DMS79 (cell line): ENCODE data around the gene BOD1L2.

Source experiments
- DNase-seq: peaks from one replicate; lab custom pipeline; 2025; lab: John Stamatoyannopoulos, UW

BOD1L2 gene

DNA sequence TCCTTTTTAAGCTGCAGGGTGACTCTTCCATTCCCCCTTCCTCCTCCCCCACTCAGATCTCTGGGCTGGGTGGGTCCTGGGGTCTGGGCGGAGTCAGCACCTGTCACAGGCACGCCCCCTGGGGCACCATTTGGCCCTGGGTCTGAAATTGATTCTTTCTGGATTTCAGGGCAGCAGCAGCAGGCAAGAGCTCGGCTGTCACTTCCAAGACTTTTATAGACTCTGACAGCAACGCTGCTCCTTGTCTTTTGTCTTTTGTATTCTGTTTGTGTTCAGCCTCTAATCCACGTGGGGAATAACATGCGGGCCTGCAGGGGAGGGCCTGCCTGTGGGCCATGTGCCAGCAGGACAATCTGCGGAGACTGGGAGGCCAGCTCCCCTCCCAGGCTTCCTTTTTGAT, 3.9 kb downstream of the BOD1L2 start:
- DNase-seq: no peak

DNA sequence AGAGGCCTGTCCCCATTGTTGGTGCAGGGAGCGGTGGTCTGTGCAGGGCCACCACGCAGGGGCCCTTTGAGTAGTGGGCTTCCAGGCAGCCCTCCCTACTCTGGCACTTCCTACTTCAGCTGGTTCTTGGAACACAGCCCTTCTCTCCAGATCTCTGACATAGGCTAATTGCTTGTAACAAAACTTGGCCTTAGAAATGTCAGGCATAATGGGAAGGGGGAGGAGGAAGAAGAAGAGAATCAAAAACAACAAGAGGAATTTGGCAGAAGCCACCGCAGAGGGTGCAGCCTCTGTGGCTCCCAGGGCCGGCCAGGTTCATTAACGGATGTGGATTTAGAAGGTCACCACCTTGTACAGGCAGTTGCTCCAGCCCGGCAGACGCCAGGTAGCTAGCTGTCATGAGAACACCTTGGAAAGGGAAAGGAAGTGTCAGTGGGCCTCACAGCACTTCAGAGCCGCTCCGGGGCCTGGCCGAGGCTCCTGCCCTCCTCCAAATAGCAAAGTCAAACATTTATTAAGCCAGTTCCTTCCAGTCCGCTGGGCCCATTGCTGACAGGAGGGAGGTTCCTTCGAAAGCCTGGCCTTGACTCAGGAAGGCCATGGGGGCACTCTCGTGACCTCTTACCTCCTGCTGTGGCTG, 7.4 kb downstream of the BOD1L2 start:
- DNase-seq: no peak

DNA sequence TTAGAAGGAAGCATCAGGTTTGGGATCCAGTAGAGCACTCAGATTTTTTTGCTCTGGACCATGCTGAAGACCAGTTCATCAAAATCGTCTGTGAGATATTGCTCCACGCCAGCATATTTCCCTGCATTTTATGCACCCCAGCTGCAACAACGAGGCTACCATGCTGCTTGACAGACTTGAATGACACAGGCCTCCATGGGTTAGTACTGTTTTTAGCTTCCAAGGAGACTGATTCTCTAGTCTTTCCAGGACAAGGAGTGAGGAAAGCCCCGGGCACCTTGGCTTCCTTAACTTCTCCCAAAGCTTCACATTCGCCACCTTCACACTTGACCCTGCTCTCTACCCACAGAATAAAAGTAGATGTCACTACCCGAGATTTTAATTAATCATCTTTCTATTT, 17.5 kb downstream of the BOD1L2 start:
- no peak for DNase-seq

DNA sequence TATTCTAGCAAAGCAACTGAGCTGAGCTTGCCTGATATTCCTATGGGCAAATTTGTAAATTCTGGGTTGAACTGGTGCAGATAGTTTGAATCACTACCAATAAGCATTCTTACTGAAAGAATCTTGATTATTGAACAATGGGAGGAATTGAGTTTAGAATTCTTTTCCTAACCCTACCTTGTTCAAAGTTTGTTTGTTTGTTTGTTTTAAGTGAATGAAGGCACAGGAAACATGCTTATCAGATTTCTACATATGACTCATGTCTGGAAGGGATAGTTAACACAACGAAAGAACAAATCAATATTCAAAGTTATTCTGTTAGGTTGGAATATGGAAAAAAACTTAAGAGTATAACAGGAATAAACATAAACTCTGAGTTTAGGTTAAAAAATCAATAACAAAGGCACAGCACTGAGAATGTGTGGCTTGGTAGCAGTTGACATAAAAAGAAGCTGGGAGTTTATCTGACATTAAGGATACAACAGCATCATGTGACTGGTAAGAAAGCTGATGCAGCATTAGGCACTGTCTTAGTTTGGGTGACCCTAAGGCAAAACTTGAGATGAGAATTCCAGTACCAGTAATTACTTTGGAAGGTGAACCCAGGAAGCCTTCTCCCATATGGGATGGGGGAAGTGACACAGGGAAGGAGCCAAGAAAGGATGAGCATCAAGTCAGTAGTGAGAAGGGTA, 20.9 kb downstream of the BOD1L2 start:
- DNase-seq: no peak

DNA sequence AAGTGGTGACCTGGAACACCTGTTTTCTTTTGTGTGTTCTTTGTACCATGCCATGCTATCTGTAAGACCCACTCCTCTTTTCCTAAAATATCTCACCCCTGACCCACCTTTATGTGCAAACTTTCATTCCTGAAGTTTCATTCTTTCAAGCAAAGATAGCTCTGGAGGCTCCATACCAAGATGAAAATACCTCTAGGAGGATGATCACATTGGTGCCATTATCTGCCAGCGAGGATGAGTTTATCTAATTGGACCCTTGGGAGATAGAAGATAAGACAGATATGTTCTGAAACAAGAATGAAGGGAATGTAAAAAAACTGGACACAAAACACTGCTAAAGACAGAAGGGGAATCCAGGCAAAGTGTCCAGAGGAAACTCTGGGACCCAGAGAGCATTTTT, 24.1 kb downstream of the BOD1L2 start:
- DNase-seq: no peak

DNA sequence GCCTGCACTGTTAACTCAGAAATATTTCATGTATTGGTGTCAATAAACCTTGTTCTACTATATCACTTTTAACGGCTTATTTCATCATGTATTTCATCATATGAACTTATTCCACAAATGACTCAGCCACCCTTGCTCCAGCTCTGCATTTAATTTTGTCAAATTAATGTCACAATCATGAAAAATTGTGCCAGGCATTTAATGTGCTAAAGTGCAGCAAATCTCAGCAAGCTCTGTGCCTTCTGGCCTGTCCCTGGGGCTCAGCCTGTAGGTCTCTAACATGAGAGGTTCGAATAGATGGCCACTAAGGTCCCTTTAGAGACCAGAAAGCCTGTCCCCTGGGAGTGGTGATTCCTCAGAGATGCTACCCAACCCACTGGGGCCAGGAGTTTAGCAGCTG, 28.6 kb downstream of the BOD1L2 start:
- DNase-seq: no peak

DNA sequence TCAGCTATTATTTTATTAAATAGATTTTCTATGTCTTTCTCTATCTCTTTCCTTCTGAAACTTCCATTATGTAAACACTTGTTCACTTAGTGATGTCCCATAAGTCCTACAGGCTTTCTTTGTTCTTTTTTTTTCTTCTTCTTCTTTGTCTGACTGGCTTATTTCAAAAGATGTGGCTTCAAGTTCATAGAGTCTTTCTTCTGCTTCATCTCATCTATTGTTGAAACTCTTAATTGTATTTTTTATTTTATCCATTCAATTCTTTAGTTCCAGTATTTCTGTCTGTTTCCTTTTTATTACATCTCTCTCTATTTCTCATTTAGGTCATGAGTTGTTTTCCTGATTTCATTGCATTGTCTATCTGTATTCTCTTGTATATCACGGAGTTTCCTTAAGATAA, 38.5 kb downstream of the BOD1L2 start:
- DNase-seq: no peak

DNA sequence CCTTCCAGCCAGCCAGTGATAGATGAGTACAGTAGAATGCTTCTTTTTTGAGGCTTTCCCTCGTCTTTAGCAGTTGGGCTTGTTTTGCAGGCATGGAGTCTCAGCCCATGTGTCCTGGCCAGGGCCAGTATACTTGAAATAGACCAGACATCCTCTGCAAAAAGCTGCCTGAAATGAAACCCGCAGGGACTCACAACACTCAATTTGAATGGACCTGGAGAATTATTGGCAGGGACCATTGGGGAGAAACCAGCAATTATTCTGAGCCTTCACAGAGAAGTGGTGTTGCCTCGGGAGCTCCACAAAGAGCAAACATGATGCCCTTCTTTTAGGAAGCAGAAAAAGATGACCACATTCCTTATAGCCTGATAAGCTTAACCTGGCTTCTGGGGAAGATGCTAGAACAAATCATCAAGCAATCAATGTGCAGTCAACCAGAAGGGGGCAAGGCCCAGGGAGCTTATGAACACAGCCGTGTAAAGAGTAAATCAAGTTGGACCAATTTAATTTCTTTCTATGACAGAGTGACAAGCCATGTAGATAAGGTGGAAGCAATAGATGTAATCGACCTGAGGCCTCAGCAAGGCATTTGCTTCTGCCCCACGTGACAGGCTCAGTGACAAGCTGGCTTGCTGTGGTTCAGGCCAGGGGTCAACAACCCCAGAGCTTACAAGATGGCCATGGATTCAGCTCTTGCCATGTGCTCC, 42.1 kb downstream of the BOD1L2 start:
- DNase-seq: no peak

DNA sequence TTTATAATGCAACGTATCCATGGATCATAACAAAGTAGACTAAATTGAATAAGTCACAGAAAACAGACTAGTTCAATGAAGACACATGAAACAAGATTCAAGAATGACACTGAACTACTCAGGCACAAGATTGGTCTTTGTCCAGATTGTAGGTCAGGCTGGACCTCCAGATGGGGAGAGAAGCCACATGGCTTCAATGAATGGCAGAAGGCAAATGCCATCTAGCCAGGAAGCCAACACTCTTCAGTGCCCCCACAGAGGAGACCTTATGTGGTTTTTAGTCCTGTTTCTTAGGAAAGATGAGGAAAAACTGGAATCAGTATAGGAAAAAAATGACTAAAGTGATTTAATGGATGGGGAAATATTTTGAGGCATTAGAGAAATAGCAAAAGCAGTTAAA, 43.1 kb downstream of the BOD1L2 start:
- no peak for DNase-seq

DNA sequence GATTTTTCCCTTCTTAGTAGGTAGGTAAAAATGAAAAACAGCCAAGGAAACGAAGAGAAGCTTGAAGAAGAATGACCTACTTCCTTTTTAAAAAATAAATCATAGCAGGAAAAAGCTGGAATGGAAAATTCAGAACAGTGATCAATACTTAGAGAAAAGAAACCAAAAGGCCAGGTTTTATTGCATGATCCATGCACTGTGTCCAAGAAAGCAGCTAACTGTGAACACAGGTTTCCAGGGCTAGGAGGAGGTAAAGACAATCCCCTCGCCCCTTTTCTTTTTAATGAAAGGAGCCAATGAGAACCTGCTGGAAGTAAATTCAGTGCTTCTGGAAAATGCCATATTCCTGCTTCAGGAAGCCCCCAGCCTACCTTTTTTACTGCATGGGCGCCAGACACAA, 47.2 kb downstream of the BOD1L2 start:
- DNase-seq: no peak

DNA sequence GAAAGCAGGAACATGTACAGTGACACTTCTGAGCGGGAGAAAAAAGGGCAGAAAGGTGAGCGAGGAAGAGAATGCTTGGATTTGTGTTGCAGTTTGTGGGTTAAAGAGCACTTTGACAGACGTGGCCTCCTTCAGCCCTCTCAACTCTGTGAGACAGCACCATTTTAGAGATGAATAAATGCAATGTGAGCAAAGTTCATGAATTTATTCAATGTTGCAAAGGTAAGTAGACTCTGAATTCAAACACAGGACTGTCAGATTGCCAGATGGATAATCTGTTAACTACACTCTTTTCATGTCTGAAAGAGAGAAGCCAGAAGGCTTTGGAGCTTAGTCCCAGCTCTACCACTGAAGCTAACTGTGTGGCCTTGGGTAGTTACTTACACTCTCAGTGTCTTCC, 47.7 kb downstream of the BOD1L2 start:
- no peak for DNase-seq

DNA sequence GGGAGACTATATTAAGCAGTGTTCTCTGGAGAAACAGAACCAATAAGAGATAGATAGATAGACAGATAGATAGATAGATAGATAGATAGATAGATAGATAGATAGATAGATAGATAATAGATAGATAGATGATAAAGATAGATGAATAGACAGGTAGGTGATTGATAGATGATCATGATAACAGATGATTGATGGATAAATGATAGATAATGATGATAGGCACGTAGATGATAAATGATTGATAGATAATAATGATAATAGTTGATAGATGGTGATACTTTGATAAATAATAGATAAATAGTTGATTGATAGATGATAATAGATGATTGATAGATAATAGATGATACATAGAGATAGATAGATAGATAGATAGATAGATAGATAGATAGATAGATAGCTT, 48.5 kb downstream of the BOD1L2 start:
- no peak for DNase-seq

DNA sequence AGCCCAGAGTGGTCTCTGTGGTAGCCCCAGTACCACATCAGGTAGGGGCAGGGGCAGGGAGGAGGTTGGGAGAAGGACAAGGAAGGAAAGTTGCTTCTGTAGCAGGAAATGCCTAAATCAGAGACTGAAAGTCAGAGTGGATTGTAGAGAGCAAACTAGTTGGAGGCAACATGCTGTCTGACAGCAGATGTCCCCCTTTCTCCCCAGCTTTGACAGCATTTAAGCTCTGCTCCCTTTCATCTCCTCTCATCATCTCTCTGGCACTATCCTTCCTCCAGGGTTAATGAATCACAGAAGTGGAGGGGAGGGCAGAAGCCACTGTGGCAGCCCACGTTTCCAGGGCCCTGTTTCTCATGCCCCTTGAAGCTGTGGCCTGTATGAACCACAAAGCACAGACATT, 50.4 kb downstream of the BOD1L2 start:
- no peak for DNase-seq

DNA sequence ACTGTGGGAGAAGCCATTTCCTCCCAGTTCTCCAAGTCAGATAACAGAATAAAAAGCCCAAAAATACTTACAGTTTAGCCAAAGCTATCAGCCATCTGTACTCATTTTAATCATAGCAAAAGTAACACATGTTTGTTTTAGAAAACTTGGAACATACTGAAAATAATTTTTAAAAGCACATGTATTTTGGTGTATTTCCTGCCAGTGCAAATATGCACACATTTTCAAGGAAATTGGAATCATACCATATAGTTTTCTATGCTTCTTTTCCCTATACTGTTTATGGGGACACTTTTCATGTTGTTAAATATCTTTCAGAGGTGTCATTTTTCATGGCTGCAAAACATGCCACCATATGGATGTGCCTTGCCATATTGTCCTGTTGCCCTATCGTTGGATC, 51.2 kb downstream of the BOD1L2 start:
- no peak for DNase-seq
